Erythroblast (primary cell): ENCODE measurements around the gene CD320.

Experiments
- GATA1 ChIP-seq: IDR thresholded peaks from 2 replicates; pipeline ENCODE4 v1.6.1; 2011; ENCODE audit warnings: low read depth, mild to moderate bottlenecking, control low read depth, low read length, moderate library complexity
- POLR2A ChIP-seq: IDR thresholded peaks from 2 replicates; pipeline ENCODE4 v1.6.1; 2011; ENCODE audit warnings: mild to moderate bottlenecking, low read length

- TF ChIP-seq POLR2A (no peak), GATA1 (no peak)
Measured at GRCh38 chr19:8307400-8307964, 676 bp downstream of the CD320 start.
